K562 (cell line): ENCODE results near the gene ARHGEF4. TPM values are rescaled to one million over a fixed set of nuclear protein-coding genes. Genes with fewer than 3 reads are reported as not detected.
A peak's percentile ranks its signal among the peaks of the same experiment; 100 is the strongest.

ENCODE experiments used
- ATAC-seq: fragments of 200-7000 bp; cut with Tn5 transposase; 3 replicates; pipeline ENCODE4 v1.9.1; 2020; ENCODE audit warnings: moderate library complexity
- BruUV-seq: library from RNA; stranded (reverse); fragments of 400-500 nt; replicated peaks from 2 replicates; lab custom pipeline; 2021; lab: Mats Ljungman, UMichigan
- CTCF ChIA-PET: fragments of 300-600 bp; formaldehyde crosslinking; extraction: SDS; loops from one replicate; lab custom pipeline; 2021; ENCODE audit warnings: low intra/inter-chr PET ratio; lab: Yijun Ruan, JAX
- POLR2A ChIA-PET: fragments of 300-600, 350-650 bp; sonication (Branson Sonifier 250); formaldehyde crosslinking; extraction: SDS; loops from one replicate; lab custom pipeline; 2021; ENCODE audit warnings: antibody characterized with exemption, inconsistent platforms; lab: Yijun Ruan, JAX
- DNase-seq, 4 experiments: peaks; one replicate each; pipeline versions ENCODE4 v3.0.0 to v3.0.0-alpha.2; 2011 to 2018; ENCODE audit warnings: low spot score in 3 of 4, mixed read lengths in 3 of 4; ENCODE audit errors: extremely low read depth in 1 of 4
- FAIRE-seq: peaks from 2 replicates; lab custom pipeline; 2011; peaks lifted over from hg19 to GRCh38; lab: Jason Lieb, UNC
- H2AFZ ChIP-seq: 2 replicates; pipeline ENCODE4 v1.6.0; 2011; ENCODE audit warnings: low read depth, low read length, control low read depth, inconsistent platforms
- H3K27ac ChIP-seq: fragments of 200-600 bp; 3 replicates; pipeline ENCODE4 v1.8.0; 2011; ENCODE audit warnings: low read depth, mild to moderate bottlenecking, control low read depth, inconsistent platforms, low read length, moderate library complexity, mixed read lengths; ENCODE audit errors: extremely low read depth
- H3K27me3 ChIP-seq, 2 experiments: fragments of 300-600 bp in 1 of 2; 2 replicates in 1 of 2; 3 replicates in 1 of 2; pipeline versions ENCODE4 v1.6.0 to v1.8.0; 2011; ENCODE audit warnings: inconsistent platforms in 2 of 2, low read length in 2 of 2, mild to moderate bottlenecking in 1 of 2, mixed read lengths in 1 of 2, moderate library complexity in 1 of 2; ENCODE audit not compliant: control insufficient read depth in 2 of 2, insufficient read depth in 2 of 2
- H3K36me3 ChIP-seq: fragments of 300-600 bp; 3 replicates; pipeline ENCODE4 v1.8.0; 2011; ENCODE audit warnings: mild to moderate bottlenecking, low read length, inconsistent platforms; ENCODE audit not compliant: control insufficient read depth, insufficient read depth
- H3K4me1 ChIP-seq, 2 experiments: fragments of 200-600 bp in 1 of 2; replicated peaks in 1 of 2; 2 replicates in 1 of 2; 3 replicates in 1 of 2; pipeline versions ENCODE4 v1.5.1 to v1.8.0; 2011; ENCODE audit warnings: inconsistent platforms in 2 of 2, low read length in 2 of 2, mild to moderate bottlenecking in 1 of 2, mixed read lengths in 1 of 2, moderate library complexity in 1 of 2; ENCODE audit not compliant: control insufficient read depth in 2 of 2, insufficient read depth in 2 of 2
- H3K4me2 ChIP-seq: 2 replicates; pipeline ENCODE4 v1.6.1; 2011; ENCODE audit warnings: low read length, control low read depth, inconsistent platforms, mixed read lengths; ENCODE audit not compliant: insufficient read depth
- H3K4me3 ChIP-seq: fragments of 200-600 bp; sonication (generic), shearing (Covaris generic); 2 replicates; pipeline ENCODE4 v1.5.1; 2016; ENCODE audit warnings: control low read depth, inconsistent platforms
- H3K79me2 ChIP-seq: fragments of 200-600 bp; 3 replicates; pipeline ENCODE4 v1.8.0; 2011; ENCODE audit warnings: low read length, inconsistent platforms; ENCODE audit not compliant: control insufficient read depth, insufficient read depth
- H3K9ac ChIP-seq, 2 experiments: 2 replicates each; pipeline versions ENCODE4 v1.6.0 to v1.6.1; 2011; ENCODE audit warnings: low read depth in 2 of 2, low read length in 2 of 2, control low read depth in 1 of 2, inconsistent platforms in 1 of 2, mild to moderate bottlenecking in 1 of 2, mixed read lengths in 1 of 2; ENCODE audit not compliant: insufficient read depth in 1 of 2
- H3K9me1 ChIP-seq: one replicate; pipeline ENCODE4 v1.6.0; 2011; ENCODE audit warnings: inconsistent platforms, mild to moderate bottlenecking, low read length, moderate library complexity; ENCODE audit not compliant: control insufficient read depth, insufficient read depth
- H3K9me3 ChIP-seq: replicated peaks from 2 replicates; pipeline ENCODE4 v1.5.1; 2011; ENCODE audit warnings: low read depth, low read length, inconsistent platforms; ENCODE audit not compliant: control insufficient read depth, insufficient read depth
- H4K20me1 ChIP-seq: replicated peaks from 2 replicates; pipeline ENCODE4 v1.6.1; 2011; ENCODE audit warnings: low read length, inconsistent platforms, mixed read lengths; ENCODE audit not compliant: control insufficient read depth, insufficient read depth
- AFF4 ChIP-seq: sonication (generic); formaldehyde crosslinking; IDR thresholded peaks from 2 replicates; pipeline ENCODE4 v1.8.0; 2023; ENCODE audit warnings: mild to moderate bottlenecking, missing genetic modification reagents
- GABPB2 ChIP-seq: fragments of 250-450 bp; sonication (Bioruptor Pico); conservative IDR thresholded peaks from 2 replicates; pipeline ENCODE4 v1.5.1; 2021; ENCODE audit warnings: mild to moderate bottlenecking
- SPI1 ChIP-seq: IDR thresholded peaks from 2 replicates; pipeline ENCODE4 v1.6.1; 2011; ENCODE audit warnings: low read depth, low read length, control low read depth, borderline replicate concordance
- WGBS: fragments of 100-300 bp; shearing (Covaris generic); methylation state at CpG from one replicate; pipeline ENCODE4 v1.1.6; 2016; ENCODE audit warnings: low coverage, mixed read lengths; ENCODE audit not compliant: insufficient coverage; ENCODE audit errors: missing lambda C conversion rate; 5-methylcytosine and 5-hydroxymethylcytosine counted together
- in situ Hi-C: fragments of 300-500 bp; cut with MboI; formaldehyde crosslinking; loops from 4 replicates; pipeline ENCODE4 v1.15.0; 2018; ENCODE audit warnings: inconsistent platforms, mixed read lengths
- intact Hi-C: fragments of 100-400 bp; cut with micrococcal nuclease; formaldehyde crosslinking; loops from 2 replicates; pipeline ENCODE4 v1.14.2; 2022
- polyA plus RNA-seq, 8 experiments: library from polyadenylated mRNA; depleted of rRNA in 4 of 8; stranded (reverse) in 5 of 8; unstranded in 3 of 8; fragments of >200 nt; fragmentation: Nextera tagmentation in 2 of 8; fragmentation: Illumina TruSeq in 1 of 8; extraction: Ambion mirVana in 2 of 8; extraction: Trizol in 1 of 8; gene quantifications; 2 replicates each; pipeline versions ENCODE4 v1.2.1 to v1.2.3, GENCODE V29; 2011 to 2014; ENCODE audit warnings: inconsistent platforms in 1 of 8, missing spikeins in 1 of 8
- total RNA-seq, 7 experiments: library from RNA; depleted of rRNA in 6 of 7; stranded (reverse); fragments of >200 nt in 6 of 7; fragmentation: Illumina TruSeq in 2 of 7; extraction: Trizol in 2 of 7; gene quantifications; 2 replicates each; pipeline versions ENCODE4 v1.2.1 to v1.2.3, GENCODE V29; 2011 to 2021; ENCODE audit warnings: low replicate concordance in 1 of 7

ARHGEF4 gene
- total and polyA plus RNA-seq, 9 of the 15 experiments (the other 6 are each of a cell fraction or from before 2014, with no cell fraction given) = not detected

- Histone ChIP-seq H3K4me2 (no peak overlapping the region), H3K4me3 (no peak overlapping the region)
Measured at GRCh38 chr2:130808482-130809268, 28.0 kb upstream of the ARHGEF4 start.

More at GRCh38 chr2:130808482-130809268, 28.0 kb upstream of the ARHGEF4 start:
- ATAC-seq = no peak
- in situ Hi-C loops = no loop called here
- BruUV-seq = no TSS peak
- no peak overlapping the region for H3K27ac ChIP-seq
- no peak for FAIRE-seq
- no peaks in the 10 kb centered on the region for H3K36me3 ChIP-seq
- CTCF ChIA-PET = no interaction called here
- no peaks in the 10 kb centered on the region for H4K20me1 ChIP-seq
- H3K9ac ChIP-seq = no peak overlapping the region
- no peaks in the 10 kb centered on the region for H3K79me2 ChIP-seq
- under 1% methylated on average over 12 of the region's 12 CpGs for WGBS
- TF ChIP-seq AFF4 (CRISPR knock-in tag) (no peak), SPI1 (peak; percentile 73), GABPB2 (no peak)
- TF ChIP-seq, all 486 proteins: peak for 1
- no peak for DNase-seq
- peaks cover 7 to 25% of the 10 kb centered on the region in 2 experiments for H3K27me3 ChIP-seq
- H3K9me1 ChIP-seq = no peaks in the 10 kb centered on the region
- POLR2A ChIA-PET = no interaction called here
- no peak overlapping the region for H2AFZ ChIP-seq
- H3K9me3 ChIP-seq = no peaks in the 10 kb centered on the region
- intact Hi-C loops = no loop called here
- no peaks in the 10 kb centered on the region; a peak in 1 of 5 replicates for H3K4me1 ChIP-seq
